Epithelial cell of esophagus (primary cell): ENCODE data around the gene ADAMTS12.
A peak's percentile ranks its signal among the peaks of the same experiment; 100 is the strongest.

ENCODE experiments used
- DNase-seq: peaks from one replicate; pipeline ENCODE4 v3.0.0; 2010; ENCODE audit warnings: low read depth
- H3K4me3 ChIP-seq: 2 replicates; pipeline ENCODE4 v1.5.1; 2011; ENCODE audit warnings: mild to moderate bottlenecking, low read length, control low read depth
- TF ChIP-seq, protein P1 (sequence below): IDR thresholded peaks from 2 replicates; pipeline ENCODE4 v1.5.1; 2011; ENCODE audit warnings: low read depth, mild to moderate bottlenecking, low read length, control low read depth, inconsistent platforms; ENCODE audit not compliant: insufficient read depth; ENCODE audit errors: missing control alignments

ADAMTS12 gene, protein sequence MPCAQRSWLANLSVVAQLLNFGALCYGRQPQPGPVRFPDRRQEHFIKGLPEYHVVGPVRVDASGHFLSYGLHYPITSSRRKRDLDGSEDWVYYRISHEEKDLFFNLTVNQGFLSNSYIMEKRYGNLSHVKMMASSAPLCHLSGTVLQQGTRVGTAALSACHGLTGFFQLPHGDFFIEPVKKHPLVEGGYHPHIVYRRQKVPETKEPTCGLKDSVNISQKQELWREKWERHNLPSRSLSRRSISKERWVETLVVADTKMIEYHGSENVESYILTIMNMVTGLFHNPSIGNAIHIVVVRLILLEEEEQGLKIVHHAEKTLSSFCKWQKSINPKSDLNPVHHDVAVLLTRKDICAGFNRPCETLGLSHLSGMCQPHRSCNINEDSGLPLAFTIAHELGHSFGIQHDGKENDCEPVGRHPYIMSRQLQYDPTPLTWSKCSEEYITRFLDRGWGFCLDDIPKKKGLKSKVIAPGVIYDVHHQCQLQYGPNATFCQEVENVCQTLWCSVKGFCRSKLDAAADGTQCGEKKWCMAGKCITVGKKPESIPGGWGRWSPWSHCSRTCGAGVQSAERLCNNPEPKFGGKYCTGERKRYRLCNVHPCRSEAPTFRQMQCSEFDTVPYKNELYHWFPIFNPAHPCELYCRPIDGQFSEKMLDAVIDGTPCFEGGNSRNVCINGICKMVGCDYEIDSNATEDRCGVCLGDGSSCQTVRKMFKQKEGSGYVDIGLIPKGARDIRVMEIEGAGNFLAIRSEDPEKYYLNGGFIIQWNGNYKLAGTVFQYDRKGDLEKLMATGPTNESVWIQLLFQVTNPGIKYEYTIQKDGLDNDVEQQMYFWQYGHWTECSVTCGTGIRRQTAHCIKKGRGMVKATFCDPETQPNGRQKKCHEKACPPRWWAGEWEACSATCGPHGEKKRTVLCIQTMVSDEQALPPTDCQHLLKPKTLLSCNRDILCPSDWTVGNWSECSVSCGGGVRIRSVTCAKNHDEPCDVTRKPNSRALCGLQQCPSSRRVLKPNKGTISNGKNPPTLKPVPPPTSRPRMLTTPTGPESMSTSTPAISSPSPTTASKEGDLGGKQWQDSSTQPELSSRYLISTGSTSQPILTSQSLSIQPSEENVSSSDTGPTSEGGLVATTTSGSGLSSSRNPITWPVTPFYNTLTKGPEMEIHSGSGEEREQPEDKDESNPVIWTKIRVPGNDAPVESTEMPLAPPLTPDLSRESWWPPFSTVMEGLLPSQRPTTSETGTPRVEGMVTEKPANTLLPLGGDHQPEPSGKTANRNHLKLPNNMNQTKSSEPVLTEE (N-terminal part only)

DNA sequence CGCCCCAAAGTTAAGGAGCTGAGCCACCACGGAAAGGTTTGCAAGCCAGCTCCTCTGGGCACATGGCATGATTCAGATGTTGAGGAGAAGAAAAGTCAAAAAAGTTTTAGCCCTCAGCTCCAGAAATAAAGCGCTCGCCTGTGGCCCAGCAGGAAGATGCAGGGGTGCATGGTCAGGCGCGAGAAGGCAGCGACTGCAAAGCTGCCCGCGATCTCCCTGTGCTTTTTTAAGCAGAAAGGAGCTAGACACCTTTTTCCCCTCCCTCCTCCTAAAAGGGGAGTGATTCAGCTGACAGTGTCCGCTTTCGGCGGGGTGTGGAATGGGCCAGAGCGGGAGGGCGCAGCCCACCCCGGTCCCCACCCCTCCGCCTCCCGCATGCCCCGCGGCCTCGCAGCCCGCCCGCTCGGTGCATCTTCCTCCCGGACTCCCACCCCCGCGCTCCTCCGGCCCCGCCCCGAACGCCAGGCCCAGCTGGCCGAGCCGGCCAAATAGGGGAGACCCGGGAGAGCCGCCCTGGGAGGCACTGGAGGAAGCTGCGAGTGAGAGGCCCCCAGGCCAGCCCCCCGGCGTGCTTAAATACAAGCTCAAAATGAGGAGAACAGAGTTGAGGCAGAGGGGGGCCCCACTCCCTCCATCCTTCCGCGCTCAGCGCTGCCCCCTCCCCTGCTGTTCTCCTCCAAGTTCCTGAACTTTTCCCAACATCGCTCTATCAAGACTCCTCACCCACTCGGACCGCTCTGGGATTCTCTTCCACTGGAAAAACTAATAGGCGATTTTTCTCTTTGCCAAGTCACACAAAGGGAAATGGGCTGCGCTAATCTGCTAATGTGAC, at the start of gene ADAMTS12:
Gene ADAMTS12 (minus strand): TSS at position 203 of the 832 bp plus-strand sequence. CDS start 134 bp downstream, at position 69.
- peak; percentile 4 for DNase-seq
- TF ChIP-seq, protein P1, sequence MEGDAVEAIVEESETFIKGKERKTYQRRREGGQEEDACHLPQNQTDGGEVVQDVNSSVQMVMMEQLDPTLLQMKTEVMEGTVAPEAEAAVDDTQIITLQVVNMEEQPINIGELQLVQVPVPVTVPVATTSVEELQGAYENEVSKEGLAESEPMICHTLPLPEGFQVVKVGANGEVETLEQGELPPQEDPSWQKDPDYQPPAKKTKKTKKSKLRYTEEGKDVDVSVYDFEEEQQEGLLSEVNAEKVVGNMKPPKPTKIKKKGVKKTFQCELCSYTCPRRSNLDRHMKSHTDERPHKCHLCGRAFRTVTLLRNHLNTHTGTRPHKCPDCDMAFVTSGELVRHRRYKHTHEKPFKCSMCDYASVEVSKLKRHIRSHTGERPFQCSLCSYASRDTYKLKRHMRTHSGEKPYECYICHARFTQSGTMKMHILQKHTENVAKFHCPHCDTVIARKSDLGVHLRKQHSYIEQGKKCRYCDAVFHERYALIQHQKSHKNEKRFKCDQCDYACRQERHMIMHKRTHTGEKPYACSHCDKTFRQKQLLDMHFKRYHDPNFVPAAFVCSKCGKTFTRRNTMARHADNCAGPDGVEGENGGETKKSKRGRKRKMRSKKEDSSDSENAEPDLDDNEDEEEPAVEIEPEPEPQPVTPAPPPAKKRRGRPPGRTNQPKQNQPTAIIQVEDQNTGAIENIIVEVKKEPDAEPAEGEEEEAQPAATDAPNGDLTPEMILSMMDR: no peak
- no peak within 1 kb of the TSS for H3K4me3 ChIP-seq

DNA sequence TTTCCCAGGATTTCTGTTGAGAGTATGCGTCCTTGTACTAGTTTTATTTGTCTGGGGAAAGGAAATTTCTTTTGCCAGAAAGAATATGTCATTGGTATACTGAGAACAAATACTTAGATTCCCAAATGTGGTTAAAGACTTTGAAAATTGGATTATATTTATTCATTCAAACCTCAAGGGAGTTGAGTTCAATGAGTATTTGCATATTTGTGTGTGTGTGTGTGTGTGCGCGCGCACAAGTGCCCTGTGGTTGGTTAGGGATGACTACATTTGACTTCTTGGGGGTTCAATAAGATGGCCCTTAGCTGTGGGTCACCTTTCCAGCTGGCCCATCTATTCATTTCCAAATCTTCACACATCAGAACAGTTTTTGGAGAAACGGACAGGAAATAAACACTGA, 49.3 kb upstream of the ADAMTS12 start:
- DNase-seq: no peak
- TF ChIP-seq, protein P1: no peak
- H3K4me3 ChIP-seq: no peak overlapping the region

DNA sequence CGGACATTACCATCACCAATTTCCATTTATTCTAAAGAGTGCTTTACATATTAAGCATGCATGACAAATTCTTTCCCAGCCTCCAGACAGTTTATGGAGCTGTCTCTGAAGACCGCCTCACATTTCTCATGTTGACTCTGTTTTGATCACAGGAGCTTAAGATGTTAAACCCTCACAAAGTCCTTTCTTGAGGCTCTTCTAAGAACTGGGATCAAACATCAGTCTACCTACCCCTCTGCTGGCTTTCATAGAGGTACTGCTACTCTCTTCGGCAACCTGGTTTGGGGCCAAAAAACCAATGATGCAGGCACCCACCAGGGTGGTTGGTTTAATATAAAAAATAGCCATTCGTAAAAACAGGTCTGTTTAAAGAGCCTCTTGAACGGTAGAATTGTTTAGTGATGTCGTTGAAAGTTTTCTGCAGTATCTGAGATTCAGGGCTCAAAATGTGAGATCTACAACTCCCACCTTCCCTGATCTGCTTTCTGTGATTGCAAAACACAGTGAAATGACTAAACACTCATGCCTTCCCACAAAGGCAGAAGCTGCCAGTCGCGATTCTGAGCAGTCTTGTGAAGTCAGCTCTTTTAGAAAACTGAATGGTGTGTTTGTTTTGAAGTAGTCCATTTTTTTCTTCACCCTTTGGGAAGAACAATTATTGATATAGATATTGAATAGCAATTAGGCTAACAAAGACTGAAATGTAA, 47.9 kb upstream of the ADAMTS12 start:
- peak; percentile 29 for DNase-seq
- H3K4me3 ChIP-seq: no peak overlapping the region
- TF ChIP-seq, protein P1: no peak

- no peak overlapping the region for H3K4me3 ChIP-seq
- TF ChIP-seq, protein P1: no peak
- DNase-seq: no peak
Observed at GRCh38 chr5:33938881-33939280, 47.1 kb upstream of the ADAMTS12 start.

DNA sequence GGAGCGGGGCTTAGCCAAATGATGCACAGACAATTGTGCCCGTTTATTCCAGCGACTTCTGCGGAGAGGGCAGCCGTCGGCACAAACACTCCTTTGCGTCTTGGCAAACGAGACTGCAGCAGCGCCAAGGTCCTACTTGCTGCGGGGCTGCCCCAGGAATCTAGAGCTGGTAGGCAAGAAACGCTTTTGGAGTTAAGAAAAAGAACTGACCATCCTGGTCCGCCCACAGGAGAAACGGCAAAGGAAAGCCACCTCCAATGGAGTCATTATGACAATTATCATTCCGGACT, 46.7 kb upstream of the ADAMTS12 start:
- DNase-seq: no peak
- H3K4me3 ChIP-seq: no peak overlapping the region
- TF ChIP-seq, protein P1: no peak
